Neuronal stem cell (in vitro differentiated cells): ENCODE results near the gene EFCAB11.

Source experiments
- DNase-seq: peaks from one replicate; pipeline ENCODE4 v3.0.0-alpha.2; 2013; ENCODE audit warnings: low spot score
- H2AFZ ChIP-seq: one replicate; pipeline ENCODE4 v1.6.1; 2013; ENCODE audit warnings: mild to moderate bottlenecking, low read length, inconsistent platforms
- H2AK5ac ChIP-seq: 2 replicates; pipeline ENCODE4 v1.6.1; 2013; ENCODE audit warnings: low read depth, mild to moderate bottlenecking, inconsistent platforms, low read length, moderate library complexity, mixed read lengths
- H2BK120ac ChIP-seq: 2 replicates; pipeline ENCODE4 v1.6.1; 2013; ENCODE audit warnings: low read depth, mild to moderate bottlenecking, inconsistent platforms, low read length, moderate library complexity, mixed read lengths
- H2BK12ac ChIP-seq: one replicate; pipeline ENCODE4 v1.6.1; 2013; ENCODE audit warnings: low read length, inconsistent platforms
- H2BK15ac ChIP-seq: 2 replicates; pipeline ENCODE4 v1.6.1; 2013; ENCODE audit warnings: mild to moderate bottlenecking, low read length, inconsistent platforms, mixed read lengths
- H2BK5ac ChIP-seq: one replicate; pipeline ENCODE4 v1.6.1; 2013; ENCODE audit warnings: inconsistent platforms, mild to moderate bottlenecking, low read length, moderate library complexity
- H3K14ac ChIP-seq: one replicate; pipeline ENCODE4 v1.6.1; 2013; ENCODE audit warnings: low read length, inconsistent platforms
- H3K18ac ChIP-seq: 2 replicates; pipeline ENCODE4 v1.6.1; 2013; ENCODE audit warnings: low read length, inconsistent platforms
- H3K23ac ChIP-seq: 2 replicates; pipeline ENCODE4 v1.6.1; 2013; ENCODE audit warnings: low read depth, mild to moderate bottlenecking, mixed read lengths, low read length, inconsistent platforms; ENCODE audit not compliant: poor library complexity
- H3K27ac ChIP-seq: replicated peaks from 3 replicates; pipeline ENCODE4 v1.5.1; 2013; ENCODE audit warnings: low read length, inconsistent platforms
- H3K27me3 ChIP-seq, 3 experiments: 2 replicates each; pipeline ENCODE4 v1.6.1; 2013; ENCODE audit warnings: low read length in 3 of 3, mild to moderate bottlenecking in 2 of 3, inconsistent platforms in 1 of 3, low read depth in 1 of 3, mixed read lengths in 1 of 3, moderate library complexity in 1 of 3; ENCODE audit not compliant: control insufficient read depth in 3 of 3, insufficient read depth in 3 of 3
- H3K36me3 ChIP-seq, 2 donors: replicated peaks in 1 of 2; 2 replicates each; pipeline ENCODE4 v1.6.1; 2013; ENCODE audit warnings: low read length in 2 of 2; ENCODE audit not compliant: control insufficient read depth in 2 of 2, insufficient read depth in 2 of 2
- H3K4ac ChIP-seq: 2 replicates; pipeline ENCODE4 v1.6.1; 2013; ENCODE audit warnings: inconsistent platforms, mild to moderate bottlenecking, low read length, moderate library complexity
- H3K4me1 ChIP-seq, 2 donors: 1 replicate in 1 of 2; 2 replicates in 1 of 2; pipeline ENCODE4 v1.6.1; 2013; ENCODE audit warnings: low read length in 2 of 2, low read depth in 1 of 2; ENCODE audit not compliant: control insufficient read depth in 2 of 2, insufficient read depth in 1 of 2
- H3K4me2 ChIP-seq: one replicate; pipeline ENCODE4 v1.6.1; 2013; ENCODE audit warnings: mild to moderate bottlenecking, low read length, inconsistent platforms; ENCODE audit not compliant: insufficient read depth, poor library complexity, severe bottlenecking
- H3K4me3 ChIP-seq, 2 donors: 2 replicates each; pipeline ENCODE4 v1.5.1; 2013; ENCODE audit warnings: low read length in 2 of 2, mild to moderate bottlenecking in 2 of 2, inconsistent platforms in 1 of 2, moderate library complexity in 1 of 2
- H3K79me1 ChIP-seq: one replicate; pipeline ENCODE4 v1.6.1; 2013; ENCODE audit warnings: low read depth, mild to moderate bottlenecking, inconsistent platforms, low read length, moderate library complexity
- H3K9ac ChIP-seq: one replicate; pipeline ENCODE4 v1.6.1; 2013; ENCODE audit warnings: mild to moderate bottlenecking, low read depth, low read length, inconsistent platforms; ENCODE audit not compliant: poor library complexity
- H3K9me3 ChIP-seq, 2 donors: replicated peaks in 1 of 2; 2 replicates each; pipeline versions ENCODE3 to v1.6.1; 2013; ENCODE audit warnings: low read length in 2 of 2, mild to moderate bottlenecking in 2 of 2, inconsistent platforms in 1 of 2, low read depth in 1 of 2, mixed read lengths in 1 of 2, moderate library complexity in 1 of 2; ENCODE audit not compliant: control insufficient read depth in 2 of 2, insufficient read depth in 1 of 2
- H4K8ac ChIP-seq: one replicate; pipeline ENCODE4 v1.6.1; 2013; ENCODE audit warnings: low read depth, mild to moderate bottlenecking, inconsistent platforms, low read length, moderate library complexity
- H4K91ac ChIP-seq: one replicate; pipeline ENCODE4 v1.6.1; 2013; ENCODE audit warnings: low read length, low read depth, mild to moderate bottlenecking, inconsistent platforms; ENCODE audit not compliant: poor library complexity
- whole genome bisulfite sequencing, 2 donors: extraction: QIAGEN DNeasy Blood & Tissue Kit; methylation state at CpG; one replicate each; pipeline ENCODE4 v1.1.7; 2013; ENCODE audit warnings: missing lambda C conversion rate in 2 of 2, mixed read lengths in 1 of 2; ENCODE audit not compliant: insufficient read length in 2 of 2, insufficient replicate concordance in 1 of 2; ENCODE audit errors: extremely low coverage in 2 of 2; 5-methylcytosine and 5-hydroxymethylcytosine counted together

The EFCAB11 gene

DNA sequence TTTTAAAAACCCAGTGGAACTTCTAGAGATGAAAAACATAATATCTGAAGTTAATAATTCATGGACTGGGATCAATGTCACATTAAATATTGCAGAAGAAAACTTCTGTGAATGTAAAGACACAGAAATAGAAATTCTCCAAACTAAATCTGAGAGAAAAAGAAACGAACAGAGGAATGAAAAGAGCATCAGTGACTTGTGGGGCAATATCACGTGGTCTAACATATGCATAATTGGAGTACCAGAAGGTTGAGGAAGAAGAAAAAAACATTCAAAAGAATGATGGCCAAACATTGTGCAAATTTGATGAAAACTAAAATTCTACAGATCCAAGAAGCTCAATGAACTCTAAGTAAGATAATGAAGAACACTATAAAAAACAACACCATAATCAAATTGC lies 130.8 kb downstream of the EFCAB11 start:
- no peak overlapping the region for H3K18ac ChIP-seq
- no peaks in the 10 kb centered on the region for H3K36me3 ChIP-seq
- H3K27me3 ChIP-seq: no peaks in the 10 kb centered on the region
- no peak overlapping the region for H2AFZ ChIP-seq
- H4K8ac ChIP-seq: no peak overlapping the region
- no peak overlapping the region for H2BK15ac ChIP-seq
- no peak for DNase-seq
- H3K4me2 ChIP-seq: no peak overlapping the region
- WGBS, 2 donors: no CpG with 5 or more reads among the region's 2 CpGs
- peaks cover 2 to 5% of the 10 kb centered on the region in 2 donors for H3K9me3 ChIP-seq
- H3K9ac ChIP-seq: no peak overlapping the region
- no peak overlapping the region for H3K23ac ChIP-seq
- no peak overlapping the region for H2AK5ac ChIP-seq
- H3K4me1 ChIP-seq: no peaks in the 10 kb centered on the region
- H2BK120ac ChIP-seq: no peak overlapping the region
- H3K4ac ChIP-seq: no peak overlapping the region
- H3K4me3 ChIP-seq: no peak overlapping the region
- H4K91ac ChIP-seq: no peak overlapping the region
- H3K79me1 ChIP-seq: no peaks in the 10 kb centered on the region
- H3K27ac ChIP-seq: no peak overlapping the region
- H2BK12ac ChIP-seq: no peak overlapping the region
- H3K14ac ChIP-seq: no peak overlapping the region
- no peak overlapping the region for H2BK5ac ChIP-seq

DNA sequence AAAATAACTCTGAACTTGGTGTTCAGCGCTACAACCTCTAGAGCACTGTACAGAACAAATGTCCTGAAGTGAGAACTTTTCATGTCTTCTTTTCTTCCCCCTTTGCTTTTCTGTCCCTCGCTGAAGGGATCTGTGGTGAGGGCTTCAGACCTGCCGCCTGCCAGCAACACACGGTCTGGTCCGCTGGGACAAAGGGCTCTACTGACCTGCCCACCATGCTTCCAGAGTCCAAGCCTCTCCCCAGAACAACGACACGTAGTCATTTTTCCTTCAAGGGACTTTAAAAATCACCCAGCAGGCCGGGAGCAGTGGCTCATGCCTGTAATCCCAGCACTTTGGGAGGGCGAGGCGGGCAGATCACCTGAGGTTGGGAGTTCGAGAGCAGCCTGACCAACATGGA lies 140.4 kb downstream of the EFCAB11 start:
- Histone ChIP-seq H3K18ac (peak overlapping the region; percentile 80), H4K91ac (no peak overlapping the region), H3K4me2 (no peak overlapping the region), H2BK12ac (peak overlapping the region; percentile 94), H3K14ac (no peak overlapping the region), H3K4ac (no peak overlapping the region), H3K9me3 (no peaks in the 10 kb centered on the region), H3K27ac (no peak overlapping the region), H2BK120ac (no peak overlapping the region), H3K79me1 (no peaks in the 10 kb centered on the region), H3K27me3 (no peaks in the 10 kb centered on the region), H4K8ac (no peak overlapping the region), H3K23ac (no peak overlapping the region), H2AK5ac (no peak overlapping the region), H2BK5ac (no peak overlapping the region), H3K4me1 (peaks cover 0 to 3% of the 10 kb centered on the region in 2 donors), H3K36me3 (no peaks in the 10 kb centered on the region), H3K4me3 (no peak overlapping the region), H3K9ac (no peak overlapping the region), H2BK15ac (no peak overlapping the region), H2AFZ (no peak overlapping the region)
- no CpG with 5 or more reads among the region's 11 CpGs for WGBS, 2 donors
- DNase-seq: no peak

- no peak overlapping the region for H3K4me2 ChIP-seq
- H2BK120ac ChIP-seq: no peak overlapping the region
Measured at GRCh38 chr14:89813617-89814031, 140.9 kb downstream of the EFCAB11 start.

DNA sequence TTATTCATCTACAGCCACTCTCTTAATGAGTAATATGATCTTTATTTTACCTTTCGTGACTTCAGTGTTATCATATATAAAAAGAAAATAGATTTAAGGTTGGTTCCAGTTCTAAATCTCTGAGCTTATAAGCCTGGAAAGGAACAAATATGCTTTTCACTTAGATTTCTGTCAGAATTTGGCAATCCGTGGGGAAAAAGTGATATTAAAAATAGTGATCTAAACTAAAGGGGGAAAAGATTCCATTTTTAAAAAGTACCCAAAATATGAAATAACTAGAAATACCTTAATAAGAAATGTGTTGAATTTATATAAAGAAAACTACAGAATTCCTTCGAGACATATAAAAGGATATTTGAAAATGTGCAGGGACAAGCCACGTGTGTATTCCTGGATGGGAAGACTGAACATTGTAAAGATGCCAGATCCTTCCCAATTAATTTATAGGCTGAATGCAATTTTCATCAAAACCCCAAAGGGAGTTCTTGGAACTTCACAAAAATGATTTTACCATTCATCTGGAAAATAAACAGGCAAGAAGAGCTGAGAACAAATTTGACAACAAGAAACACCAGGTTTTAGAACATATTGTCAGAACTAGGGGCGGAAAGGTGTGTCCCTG lies 142.5 kb downstream of the EFCAB11 start:
- Histone ChIP-seq H3K36me3 (no peaks in the 10 kb centered on the region), H2BK15ac (no peak overlapping the region), H2AFZ (no peak overlapping the region), H3K9ac (no peak overlapping the region), H3K18ac (no peak overlapping the region), H3K9me3 (no peaks in the 10 kb centered on the region), H2BK120ac (no peak overlapping the region), H2AK5ac (no peak overlapping the region), H2BK12ac (no peak overlapping the region), H3K4ac (no peak overlapping the region), H3K4me2 (no peak overlapping the region), H3K23ac (no peak overlapping the region), H2BK5ac (no peak overlapping the region), H3K14ac (no peak overlapping the region), H3K4me1 (peaks cover 0 to 3% of the 10 kb centered on the region in 2 donors), H4K91ac (no peak overlapping the region), H3K79me1 (no peaks in the 10 kb centered on the region), H3K27me3 (no peaks in the 10 kb centered on the region), H3K4me3 (no peak overlapping the region), H3K27ac (no peak overlapping the region), H4K8ac (no peak overlapping the region)
- no peak for DNase-seq
- WGBS, 2 donors: no CpG with 5 or more reads among the region's 5 CpGs

More at GRCh38 chr14:89813617-89814031, 140.9 kb downstream of the EFCAB11 start:
- Histone ChIP-seq H2AFZ (no peak overlapping the region), H3K18ac (no peak overlapping the region), H3K4me1 (peaks cover 0 to 3% of the 10 kb centered on the region in 2 donors), H3K9ac (no peak overlapping the region), H3K14ac (no peak overlapping the region), H2BK15ac (no peak overlapping the region), H4K8ac (no peak overlapping the region), H3K4ac (no peak overlapping the region), H4K91ac (no peak overlapping the region), H3K27me3 (no peaks in the 10 kb centered on the region), H2BK12ac (no peak overlapping the region), H2BK5ac (no peak overlapping the region), H3K36me3 (no peaks in the 10 kb centered on the region), H3K79me1 (no peaks in the 10 kb centered on the region), H3K23ac (no peak overlapping the region), H3K27ac (no peak overlapping the region), H3K9me3 (no peaks in the 10 kb centered on the region), H2AK5ac (no peak overlapping the region), H3K4me3 (no peak overlapping the region)
- DNase-seq: no peak
- no CpG with 5 or more reads among the region's 12 CpGs for WGBS, 2 donors
